HG02623 (cell line): ENCODE measurements around the gene ATP8A2.
"Not testable (repeated sequence)": the region's sequence is repeated elsewhere in the genome, so short reads cannot be mapped to it uniquely, and the experiment has no call there.

Experiments used
- ATAC-seq: cut with Tn5 transposase; IDR thresholded peaks from one replicate; pipeline ENCODE4 v1.9.1; 2021; ENCODE audit warnings: moderate library complexity; ENCODE audit not compliant: unreplicated experiment

Gene ATP8A2

GRCh38 chr13:26053418-26053980, 681.7 kb downstream of the ATP8A2 start:
- ATAC-seq: no peak

DNA sequence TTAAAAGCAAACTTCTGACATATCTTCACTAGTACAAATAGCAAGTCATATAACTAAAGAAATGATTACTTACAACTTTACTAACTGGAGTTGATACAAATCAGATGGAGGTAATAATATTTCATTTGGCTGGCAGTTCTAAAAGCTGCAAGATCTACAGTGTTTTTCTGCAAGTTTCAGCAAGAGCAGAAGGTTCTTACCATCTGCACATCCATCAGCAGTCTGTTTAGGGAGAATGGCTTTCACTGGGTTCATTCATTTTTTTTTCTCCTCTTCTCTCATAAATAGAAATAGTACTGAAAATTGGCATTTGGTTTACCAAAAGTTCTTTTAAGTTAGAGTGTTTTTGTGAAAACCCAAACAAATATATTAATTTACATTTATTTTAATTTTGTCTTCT, 683.1 kb downstream of the ATP8A2 start:
- no peak for ATAC-seq

GRCh38 chr13:26058704-26059103, 686.9 kb downstream of the ATP8A2 start:
- ATAC-seq: no peak

DNA sequence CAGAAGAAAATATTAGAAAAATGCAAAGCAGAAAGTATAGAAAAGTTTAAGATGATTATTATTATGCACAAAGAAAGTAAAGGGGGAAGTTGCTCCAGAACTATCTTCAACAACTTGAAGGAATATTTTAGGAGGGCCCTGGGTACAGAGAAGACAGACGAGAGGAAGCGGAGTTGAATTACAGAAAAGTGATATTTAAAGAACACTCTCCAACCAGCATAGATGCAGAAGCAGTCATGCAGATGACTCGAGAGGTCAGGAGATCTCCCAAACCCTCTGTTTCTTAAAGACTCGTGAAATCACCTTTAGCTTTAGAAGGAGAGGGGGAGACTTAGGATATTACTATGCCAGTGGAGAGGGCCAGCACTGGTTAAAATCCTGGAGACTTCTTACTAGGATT, 688.6 kb downstream of the ATP8A2 start:
- no peak for ATAC-seq

DNA sequence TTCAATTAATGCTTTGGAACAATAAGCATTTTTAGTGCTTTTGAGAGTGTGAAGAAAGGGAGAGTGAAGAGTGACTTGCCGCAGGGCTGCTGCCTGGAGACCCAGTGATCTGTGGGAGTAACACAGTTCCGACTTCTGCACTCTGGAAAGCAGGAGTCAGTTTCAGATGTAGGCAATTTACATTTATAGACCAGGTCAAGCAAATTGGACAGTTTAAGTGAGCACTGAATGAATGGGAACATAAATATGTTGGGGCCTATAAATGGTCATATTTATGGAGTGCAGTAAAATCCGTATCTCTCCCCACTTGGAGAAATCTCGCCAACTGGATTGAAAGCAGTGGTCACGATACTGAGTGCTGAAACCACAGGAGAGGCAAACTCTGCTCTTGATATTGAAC, 689.5 kb downstream of the ATP8A2 start:
- no peak for ATAC-seq

DNA sequence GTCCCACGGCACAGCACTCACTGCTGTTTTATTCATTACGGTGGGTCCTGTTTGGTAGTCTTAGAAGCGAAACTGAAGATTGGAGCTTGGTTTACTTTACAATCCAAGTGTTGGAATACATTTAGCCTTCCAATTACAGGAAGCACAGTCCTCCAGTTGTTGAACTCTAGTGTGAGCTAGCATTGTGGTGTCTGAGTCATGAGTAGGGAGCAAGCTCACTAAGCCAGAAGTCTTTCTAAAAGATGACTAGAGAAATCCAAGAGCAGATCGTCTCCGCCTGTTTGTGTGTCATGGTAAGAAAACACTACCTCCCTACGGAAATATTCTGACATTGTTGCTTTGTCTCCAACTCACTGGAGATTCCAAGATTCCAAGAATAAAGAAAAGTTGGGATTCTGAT, 690.2 kb downstream of the ATP8A2 start:
- no peak for ATAC-seq

GRCh38 chr13:26062853-26063444, 691.2 kb downstream of the ATP8A2 start:
- ATAC-seq: no peak

GRCh38 chr13:26066492-26066891, 694.7 kb downstream of the ATP8A2 start:
- ATAC-seq: not testable (repeated sequence)

- ATAC-seq: no peak
Observed at GRCh38 chr13:26067601-26068000, 695.8 kb downstream of the ATP8A2 start.

DNA sequence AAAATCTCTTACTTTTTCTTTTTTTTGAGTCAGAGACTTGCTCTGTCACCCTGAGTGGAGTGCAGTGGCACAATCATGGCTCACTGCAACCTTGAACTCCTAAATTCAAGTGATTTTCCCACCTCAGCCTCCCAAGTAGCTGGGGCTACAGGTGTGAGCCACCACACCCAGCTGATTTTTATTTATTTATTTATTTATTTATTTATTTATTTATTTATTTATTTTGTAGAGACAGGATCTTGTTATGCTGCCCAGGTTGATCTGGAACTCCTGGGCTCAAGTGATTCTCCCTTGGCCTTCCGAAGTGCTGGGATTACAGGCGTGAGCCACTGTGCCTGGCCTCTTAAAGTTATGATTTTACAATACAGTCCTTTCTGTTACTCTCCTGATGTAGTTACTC, 696.6 kb downstream of the ATP8A2 start:
- ATAC-seq: not testable (repeated sequence)

- not testable (repeated sequence) for ATAC-seq
Observed at GRCh38 chr13:26069642-26070041, 697.9 kb downstream of the ATP8A2 start.

DNA sequence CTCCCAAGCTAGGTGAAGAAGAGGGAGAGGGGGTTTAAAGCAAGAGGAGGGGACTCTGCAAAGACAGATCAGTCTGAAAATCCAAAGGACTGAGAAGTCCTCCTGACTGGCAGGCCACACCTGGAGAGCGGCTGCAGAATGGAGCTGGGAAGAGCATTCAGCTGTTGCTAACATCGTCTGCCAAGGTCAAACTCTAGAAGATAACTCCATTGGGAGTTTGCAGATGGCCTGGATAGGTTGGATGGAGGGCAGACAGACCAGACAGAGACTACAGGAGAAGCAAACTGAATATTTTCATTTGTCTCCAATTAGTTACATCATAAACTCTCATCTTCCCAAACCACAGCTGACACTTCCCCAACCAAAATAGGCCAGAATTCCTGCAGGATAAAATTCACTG, 699.9 kb downstream of the ATP8A2 start:
- no peak for ATAC-seq

DNA sequence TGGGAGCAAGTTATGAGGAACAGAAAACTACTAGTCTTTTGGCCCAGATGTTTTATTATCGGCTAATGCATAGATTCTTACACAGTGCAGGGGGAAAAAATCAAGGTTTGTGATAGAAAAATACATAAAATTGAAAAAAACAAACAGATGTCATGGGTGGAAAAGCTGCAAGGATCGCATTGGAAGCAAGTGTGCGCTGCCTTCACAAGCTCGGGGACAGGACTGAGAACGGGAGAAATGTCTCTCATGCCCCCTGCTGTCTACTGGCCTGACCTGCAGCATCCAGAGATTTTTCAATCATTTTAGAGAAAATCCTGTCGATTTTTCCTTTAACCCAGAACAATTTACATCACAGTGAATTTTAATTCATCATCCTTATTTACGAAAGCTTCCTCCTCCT, 700.6 kb downstream of the ATP8A2 start:
- ATAC-seq: not testable (repeated sequence)

DNA sequence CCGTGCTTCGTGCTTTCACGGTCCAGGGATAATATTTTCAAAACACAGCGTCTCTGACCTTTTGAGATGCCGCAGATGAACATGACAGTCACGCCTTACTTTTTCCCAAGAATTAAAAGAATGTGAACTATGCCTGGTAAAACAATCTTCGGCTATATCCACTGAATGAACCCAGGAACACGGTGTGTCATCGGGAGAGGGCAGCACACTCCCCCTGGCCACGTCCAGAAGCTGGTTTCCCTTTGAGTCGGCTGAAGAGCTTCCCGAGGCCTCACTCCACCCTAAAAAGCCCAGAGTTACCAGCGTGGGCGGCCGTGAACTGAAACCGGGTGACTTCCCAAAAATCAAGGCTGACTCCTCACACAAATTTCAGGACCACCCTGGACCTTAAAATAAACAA, 702.9 kb downstream of the ATP8A2 start:
- no peak for ATAC-seq
